Gastrocnemius medialis (tissue), 4 donors: ENCODE data around the gene FCGBP. TPM values are rescaled to one million over a fixed set of nuclear protein-coding genes. Genes with fewer than 3 reads are reported as not detected.

ENCODE experiments used
- ATAC-seq, 2 donors: fragments of 150-250 bp; one replicate each; pipeline ENCODE4 v1.9.1; 2016
- DNase-seq, 2 donors: peaks; one replicate each; pipeline ENCODE4 v3.0.0-alpha.2; 2019
- H3K27ac ChIP-seq, 4 donors: fragments of 200-600 bp; sonication (generic); 1 replicate in 1 of 4; 2 replicates in 3 of 4; pipeline ENCODE4 v1.5.1; 2016 to 2018; ENCODE audit warnings: mild to moderate bottlenecking in 2 of 4, moderate library complexity in 1 of 4
- H3K27me3 ChIP-seq, 3 donors: fragments of 200-600 bp; sonication (generic) in 2 of 3; 1 replicate in 1 of 3; 2 replicates in 2 of 3; pipeline versions ENCODE4 v1.5.1 to v1.6.0; 2016 to 2019; ENCODE audit warnings: mild to moderate bottlenecking in 1 of 3, moderate library complexity in 1 of 3
- H3K36me3 ChIP-seq, 2 donors: fragments of 200-600 bp; sonication (generic) in 1 of 2; one replicate each; pipeline ENCODE4 v1.5.1; 2017 to 2018
- H3K4me1 ChIP-seq, 2 donors: fragments of 200-600 bp; sonication (generic) in 1 of 2; one replicate each; pipeline ENCODE4 v1.5.1; 2016 to 2017; ENCODE audit warnings: mild to moderate bottlenecking in 2 of 2
- H3K4me3 ChIP-seq, 4 donors: fragments of 200-600 bp; sonication (generic) in 3 of 4; 1 replicate in 1 of 4; 2 replicates in 3 of 4; pipeline ENCODE4 v1.5.1; 2016 to 2019; ENCODE audit warnings: mild to moderate bottlenecking in 2 of 4
- H3K9me3 ChIP-seq, 3 donors: fragments of 200-600 bp; sonication (generic) in 2 of 3; 1 replicate in 1 of 3; 2 replicates in 2 of 3; pipeline ENCODE4 v1.5.1; 2016 to 2019
- CTCF ChIP-seq, 5 experiments: fragments of 450-650 bp in 3 of 5; fragments of 200-600 bp in 2 of 5; sonication (generic) in 2 of 5; IDR thresholded peaks in 4 of 5; conservative IDR thresholded peaks in 1 of 5; 1 replicate in 4 of 5; 2 replicates in 1 of 5; pipeline ENCODE4 v1.5.1; 2016 to 2019; ENCODE audit warnings: antibody characterized with exemption in 5 of 5, mild to moderate bottlenecking in 3 of 5, moderate library complexity in 3 of 5
- POLR2A ChIP-seq, 2 donors: fragments of 450-650 bp; IDR thresholded peaks; one replicate each; pipeline ENCODE4 v1.6.1; 2017; ENCODE audit warnings: antibody characterized with exemption in 2 of 2, mild to moderate bottlenecking in 2 of 2, moderate library complexity in 2 of 2
- in situ Hi-C, 4 donors: fragments of 200-750 bp; cut with MboI; loops; one replicate each; pipeline versions ENCODE4 v1.15.0 to v1.8.0; 2017; ENCODE audit warnings: low sequenced_read_pairs in 4 of 4
- intact Hi-C: fragments of 100-400 bp; cut with DNase I; formaldehyde crosslinking; loops from one replicate; pipeline ENCODE4 v1.15.1; 2023; ENCODE audit warnings: low total_unique reads
- total RNA-seq, 4 donors: library from RNA; depleted of rRNA; stranded (reverse); fragments of >200 nt; gene quantifications; one replicate each; pipeline versions ENCODE4 v1.1.0 to v1.2.3, GENCODE V29; 2016

FCGBP gene
- 10 to 100 TPM in 1 of 4 donors, 1 to 10 TPM in 3; 2.2 to 11.2 (median 7.2) TPM for total RNA-seq

GRCh38 chr19:39934584-39935363 is at the start of gene FCGBP:
FCGBP (minus strand) TSS chr19:39934634.
- DNase-seq: no peak
- Histone ChIP-seq H3K36me3 (no peaks in the 10 kb centered on the region), H3K27ac (no peak within 1 kb of the TSS), H3K9me3 (no peaks in the 10 kb centered on the region), H3K27me3 (no peaks in the 10 kb centered on the region), H3K4me3 (no peak within 1 kb of the TSS), H3K4me1 (no peaks in the 10 kb centered on the region)
- TF ChIP-seq CTCF (IDR thresholded peaks at IDR 0.05 in 4 of 5, conservative IDR thresholded peaks at IDR 0.05 in 1 of 5) (no peak), POLR2A (IDR thresholded peaks at IDR 0.05) (no peak)
- ATAC-seq: no peak
- intact Hi-C loops: no loop called here
- in situ Hi-C loops: no loop called here

GRCh38 chr19:39983695-39984300 is 49.4 kb upstream of the FCGBP start:
- H3K27me3 ChIP-seq: no peaks in the 10 kb centered on the region
- no peaks in the 10 kb centered on the region for H3K4me1 ChIP-seq
- no peak overlapping the region for H3K4me3 ChIP-seq
- H3K36me3 ChIP-seq: peaks cover 0 to 54% of the 10 kb centered on the region in 2 donors
- no peak for TF ChIP-seq POLR2A (IDR thresholded peaks at IDR 0.05)
- TF ChIP-seq CTCF (IDR thresholded peaks at IDR 0.05 in 4 of 5, conservative IDR thresholded peaks at IDR 0.05 in 1 of 5): no peak
- no peak overlapping the region for H3K27ac ChIP-seq
- in situ Hi-C loops: loop anchor here in 1 of 4 donors (25.0 kb wide), 1 partner anchor 229 kb away; the partner anchor contains the start of gene TTC9B
- intact Hi-C loops: no loop called here
- H3K9me3 ChIP-seq: peaks cover 0 to 3% (median 3%) of the 10 kb centered on the region in 3 donors
- DNase-seq (no peak), ATAC-seq (no peak)

GRCh38 chr19:39982883-39983282 is 48.4 kb upstream of the FCGBP start:
- TF ChIP-seq CTCF (IDR thresholded peaks at IDR 0.05 in 4 of 5, conservative IDR thresholded peaks at IDR 0.05 in 1 of 5) (no peak), POLR2A (IDR thresholded peaks at IDR 0.05) (no peak)
- H3K36me3 ChIP-seq: peaks cover 0 to 61% of the 10 kb centered on the region in 2 donors
- in situ Hi-C loops (loop anchor here in 1 of 4 donors (25.0 kb wide), 1 partner anchor 229 kb away; the partner anchor contains the start of gene TTC9B), intact Hi-C loops (no loop called here)
- no peak overlapping the region for H3K4me3 ChIP-seq
- H3K27ac ChIP-seq: no peak overlapping the region
- ATAC-seq (no peak), DNase-seq (no peak)
- peaks cover 0 to 3% (median 3%) of the 10 kb centered on the region in 3 donors for H3K9me3 ChIP-seq
- H3K27me3 ChIP-seq: no peaks in the 10 kb centered on the region
- no peaks in the 10 kb centered on the region for H3K4me1 ChIP-seq

- in situ Hi-C loops (loop anchor here in 3 of 4 donors (5.0 to 25.0 kb wide), 5 partner anchors 130 to 238 kb away; partner anchors contain the start of genes FBL (in 1 of the 3), LEUTX (in 1 of the 3) and TTC9B (in 1 of the 3)), intact Hi-C loops (loop anchor here (5.0 kb wide), 2 partner anchors 297 to 437 kb away; no protein-coding TSS in a partner anchor)
- Histone ChIP-seq H3K27ac (no peak overlapping the region), H3K9me3 (no peaks in the 10 kb centered on the region), H3K36me3 (peaks cover 0 to 70% of the 10 kb centered on the region in 2 donors), H3K4me3 (no peak overlapping the region), H3K27me3 (no peaks in the 10 kb centered on the region), H3K4me1 (peaks cover 16 to 20% of the 10 kb centered on the region in 2 donors)
- DNase-seq (no peak), ATAC-seq (no peak)
- TF ChIP-seq CTCF (IDR thresholded peaks at IDR 0.05 in 4 of 5, conservative IDR thresholded peaks at IDR 0.05 in 1 of 5) (no peak), POLR2A (IDR thresholded peaks at IDR 0.05) (no peak)
These were observed 40.1 kb upstream of the FCGBP start for GRCh38 chr19:39974377-39975155.
